Peyer's patch (tissue), 4 donors: Measurements from ENCODE around the gene MYL6.

Source experiments
- POLR2A ChIP-seq, 2 donors: fragments of 450-650 bp; IDR thresholded peaks; one replicate each; pipeline ENCODE4 v1.5.1; 2017; ENCODE audit warnings: antibody characterized with exemption in 2 of 2, mild to moderate bottlenecking in 2 of 2, moderate library complexity in 2 of 2
- TF ChIP-seq, protein P1 (sequence below), 6 experiments: fragments of 450-650 bp in 4 of 6; fragments of 200-600 bp in 2 of 6; sonication (generic) in 1 of 6; IDR thresholded peaks; one replicate each; pipeline ENCODE4 v1.5.1; 2017 to 2019; ENCODE audit warnings: antibody characterized with exemption in 6 of 6, mild to moderate bottlenecking in 3 of 6, moderate library complexity in 1 of 6

DNA sequence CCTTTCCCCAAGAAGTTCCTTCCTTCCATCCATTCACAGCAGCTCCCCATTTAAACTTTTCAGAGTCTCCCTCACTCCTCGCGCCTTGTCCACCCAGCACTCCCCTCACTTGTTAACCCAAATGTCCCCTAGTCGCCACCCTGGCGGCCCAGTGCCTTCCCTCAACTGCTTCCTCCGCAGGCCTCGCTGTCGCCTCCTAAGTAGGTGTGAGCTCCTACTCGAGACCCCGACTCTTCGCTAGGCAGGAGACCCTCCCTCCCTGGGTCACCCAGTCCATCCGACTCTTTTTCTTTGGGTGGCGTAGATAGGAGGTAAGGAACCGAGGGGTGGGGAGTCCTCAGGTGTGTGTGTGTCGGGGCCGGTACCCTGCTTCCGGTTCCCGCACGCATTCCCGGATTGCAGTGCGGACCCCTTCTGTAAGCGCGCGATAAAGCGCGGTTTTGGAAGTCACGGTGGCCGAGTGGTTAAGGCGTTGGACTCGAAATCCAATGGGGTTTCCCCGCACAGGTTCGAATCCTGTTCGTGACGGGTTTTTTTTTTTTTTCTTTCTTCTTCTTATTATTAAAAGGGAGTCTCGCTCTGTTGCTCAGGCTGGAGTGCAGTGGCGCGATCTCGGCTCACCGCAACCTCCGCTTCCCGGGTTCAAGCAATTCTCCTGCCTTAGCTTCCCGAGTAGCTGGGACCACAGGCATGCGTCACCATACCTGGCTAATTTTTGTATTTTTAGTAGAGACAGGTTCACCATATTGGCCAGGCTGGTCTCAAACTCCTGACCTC, 31.9 kb downstream of the MYL6 start:
- TF ChIP-seq, protein P1, sequence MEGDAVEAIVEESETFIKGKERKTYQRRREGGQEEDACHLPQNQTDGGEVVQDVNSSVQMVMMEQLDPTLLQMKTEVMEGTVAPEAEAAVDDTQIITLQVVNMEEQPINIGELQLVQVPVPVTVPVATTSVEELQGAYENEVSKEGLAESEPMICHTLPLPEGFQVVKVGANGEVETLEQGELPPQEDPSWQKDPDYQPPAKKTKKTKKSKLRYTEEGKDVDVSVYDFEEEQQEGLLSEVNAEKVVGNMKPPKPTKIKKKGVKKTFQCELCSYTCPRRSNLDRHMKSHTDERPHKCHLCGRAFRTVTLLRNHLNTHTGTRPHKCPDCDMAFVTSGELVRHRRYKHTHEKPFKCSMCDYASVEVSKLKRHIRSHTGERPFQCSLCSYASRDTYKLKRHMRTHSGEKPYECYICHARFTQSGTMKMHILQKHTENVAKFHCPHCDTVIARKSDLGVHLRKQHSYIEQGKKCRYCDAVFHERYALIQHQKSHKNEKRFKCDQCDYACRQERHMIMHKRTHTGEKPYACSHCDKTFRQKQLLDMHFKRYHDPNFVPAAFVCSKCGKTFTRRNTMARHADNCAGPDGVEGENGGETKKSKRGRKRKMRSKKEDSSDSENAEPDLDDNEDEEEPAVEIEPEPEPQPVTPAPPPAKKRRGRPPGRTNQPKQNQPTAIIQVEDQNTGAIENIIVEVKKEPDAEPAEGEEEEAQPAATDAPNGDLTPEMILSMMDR (IDR thresholded peaks at IDR 0.05), result peak in 1 of 6 experiments; percentile 3
- peak in 1 of 2 donors; percentile 16 for TF ChIP-seq POLR2A (IDR thresholded peaks at IDR 0.05)
